K562 (cell line): ENCODE data around the gene METTL8. TPM values are rescaled to one million over a fixed set of nuclear protein-coding genes. Genes with fewer than 3 reads are reported as not detected.

Experiments
- ATAC-seq: fragments of 200-7000 bp; cut with Tn5 transposase; 3 replicates; pipeline ENCODE4 v1.9.1; 2020; ENCODE audit warnings: moderate library complexity
- BruUV-seq: library from RNA; stranded (reverse); fragments of 400-500 nt; replicated peaks from 2 replicates; lab custom pipeline; 2021; lab: Mats Ljungman, UMichigan
- CTCF ChIA-PET: fragments of 300-600 bp; formaldehyde crosslinking; extraction: SDS; loops from one replicate; lab custom pipeline; 2021; ENCODE audit warnings: low intra/inter-chr PET ratio; lab: Yijun Ruan, JAX
- POLR2A ChIA-PET: fragments of 300-600, 350-650 bp; sonication (Branson Sonifier 250); formaldehyde crosslinking; extraction: SDS; loops from one replicate; lab custom pipeline; 2021; ENCODE audit warnings: antibody characterized with exemption, inconsistent platforms; lab: Yijun Ruan, JAX
- DNase-seq, 4 experiments: peaks; one replicate each; pipeline versions ENCODE4 v3.0.0 to v3.0.0-alpha.2; 2011 to 2018; ENCODE audit warnings: low spot score in 3 of 4, mixed read lengths in 3 of 4; ENCODE audit errors: extremely low read depth in 1 of 4
- FAIRE-seq: peaks from 2 replicates; lab custom pipeline; 2011; peaks lifted over from hg19 to GRCh38; lab: Jason Lieb, UNC
- H2AFZ ChIP-seq: 2 replicates; pipeline ENCODE4 v1.6.0; 2011; ENCODE audit warnings: low read depth, low read length, control low read depth, inconsistent platforms
- H3K27ac ChIP-seq: fragments of 200-600 bp; 3 replicates; pipeline ENCODE4 v1.8.0; 2011; ENCODE audit warnings: low read depth, mild to moderate bottlenecking, control low read depth, inconsistent platforms, low read length, moderate library complexity, mixed read lengths; ENCODE audit errors: extremely low read depth
- H3K27me3 ChIP-seq, 2 experiments: fragments of 300-600 bp in 1 of 2; 2 replicates in 1 of 2; 3 replicates in 1 of 2; pipeline versions ENCODE4 v1.6.0 to v1.8.0; 2011; ENCODE audit warnings: inconsistent platforms in 2 of 2, low read length in 2 of 2, mild to moderate bottlenecking in 1 of 2, mixed read lengths in 1 of 2, moderate library complexity in 1 of 2; ENCODE audit not compliant: control insufficient read depth in 2 of 2, insufficient read depth in 2 of 2
- H3K36me3 ChIP-seq: fragments of 300-600 bp; 3 replicates; pipeline ENCODE4 v1.8.0; 2011; ENCODE audit warnings: mild to moderate bottlenecking, low read length, inconsistent platforms; ENCODE audit not compliant: control insufficient read depth, insufficient read depth
- H3K4me1 ChIP-seq, 2 experiments: fragments of 200-600 bp in 1 of 2; replicated peaks in 1 of 2; 2 replicates in 1 of 2; 3 replicates in 1 of 2; pipeline versions ENCODE4 v1.5.1 to v1.8.0; 2011; ENCODE audit warnings: inconsistent platforms in 2 of 2, low read length in 2 of 2, mild to moderate bottlenecking in 1 of 2, mixed read lengths in 1 of 2, moderate library complexity in 1 of 2; ENCODE audit not compliant: control insufficient read depth in 2 of 2, insufficient read depth in 2 of 2
- H3K4me2 ChIP-seq: 2 replicates; pipeline ENCODE4 v1.6.1; 2011; ENCODE audit warnings: low read length, control low read depth, inconsistent platforms, mixed read lengths; ENCODE audit not compliant: insufficient read depth
- H3K4me3 ChIP-seq: fragments of 200-600 bp; sonication (generic), shearing (Covaris generic); 2 replicates; pipeline ENCODE4 v1.5.1; 2016; ENCODE audit warnings: control low read depth, inconsistent platforms
- H3K79me2 ChIP-seq: fragments of 200-600 bp; 3 replicates; pipeline ENCODE4 v1.8.0; 2011; ENCODE audit warnings: low read length, inconsistent platforms; ENCODE audit not compliant: control insufficient read depth, insufficient read depth
- H3K9ac ChIP-seq, 2 experiments: 2 replicates each; pipeline versions ENCODE4 v1.6.0 to v1.6.1; 2011; ENCODE audit warnings: low read depth in 2 of 2, low read length in 2 of 2, control low read depth in 1 of 2, inconsistent platforms in 1 of 2, mild to moderate bottlenecking in 1 of 2, mixed read lengths in 1 of 2; ENCODE audit not compliant: insufficient read depth in 1 of 2
- H3K9me1 ChIP-seq: one replicate; pipeline ENCODE4 v1.6.0; 2011; ENCODE audit warnings: inconsistent platforms, mild to moderate bottlenecking, low read length, moderate library complexity; ENCODE audit not compliant: control insufficient read depth, insufficient read depth
- H3K9me3 ChIP-seq: replicated peaks from 2 replicates; pipeline ENCODE4 v1.5.1; 2011; ENCODE audit warnings: low read depth, low read length, inconsistent platforms; ENCODE audit not compliant: control insufficient read depth, insufficient read depth
- H4K20me1 ChIP-seq: replicated peaks from 2 replicates; pipeline ENCODE4 v1.6.1; 2011; ENCODE audit warnings: low read length, inconsistent platforms, mixed read lengths; ENCODE audit not compliant: control insufficient read depth, insufficient read depth
- CREB1 ChIP-seq, 2 experiments: sonication (generic) in 1 of 2; formaldehyde crosslinking in 1 of 2; IDR thresholded peaks; 2 replicates each; pipeline versions ENCODE4 v1.6.1 to v1.8.0; 2012 to 2022; ENCODE audit warnings: inconsistent platforms in 1 of 2, mild to moderate bottlenecking in 1 of 2, missing genetic modification reagents in 1 of 2, moderate library complexity in 1 of 2
- GABPA ChIP-seq: fragments of 200-800 bp; sonication (Bioruptor generic); conservative IDR thresholded peaks from 2 replicates; pipeline ENCODE4 v1.6.1; 2016; ENCODE audit warnings: low read depth, missing genetic modification characterization, missing compliant biosample characterization
- GATAD2B ChIP-seq: fragments of 450-650 bp; IDR thresholded peaks from 2 replicates; pipeline ENCODE4 v1.6.1; 2017; ENCODE audit warnings: mild to moderate bottlenecking, borderline replicate concordance
- JUNB ChIP-seq: fragments of 450-650 bp; formaldehyde crosslinking; conservative IDR thresholded peaks from 2 replicates; pipeline ENCODE4 v1.4.0; 2020; ENCODE audit warnings: mild to moderate bottlenecking
- POLR2G ChIP-seq: fragments of 200-400 bp; formaldehyde crosslinking; IDR thresholded peaks from 2 replicates; pipeline ENCODE4 v1.6.1; 2017; ENCODE audit warnings: low read depth, mild to moderate bottlenecking, antibody characterized with exemption, low read length, moderate library complexity
- RBM34 ChIP-seq: fragments of 200-400 bp; formaldehyde crosslinking; IDR thresholded peaks from 2 replicates; pipeline ENCODE4 v1.6.1; 2018; ENCODE audit warnings: low read length, borderline replicate concordance; ENCODE audit not compliant: insufficient read depth
- TOE1 ChIP-seq, 2 experiments: fragments of 450-650 bp in 1 of 2; sonication (generic) in 1 of 2; formaldehyde crosslinking in 1 of 2; IDR thresholded peaks; 2 replicates each; pipeline versions ENCODE4 v1.7.1 to v1.8.0; 2016 to 2022; ENCODE audit warnings: borderline replicate concordance in 2 of 2, mild to moderate bottlenecking in 2 of 2, antibody characterized with exemption in 1 of 2, inconsistent platforms in 1 of 2, low read depth in 1 of 2, missing genetic modification reagents in 1 of 2, moderate library complexity in 1 of 2
- TRIM25 ChIP-seq: fragments of 450-650 bp; IDR thresholded peaks from 2 replicates; pipeline ENCODE4 v1.7.0; 2016; ENCODE audit warnings: borderline replicate concordance
- WGBS: fragments of 100-300 bp; shearing (Covaris generic); methylation state at CpG from one replicate; pipeline ENCODE4 v1.1.6; 2016; ENCODE audit warnings: low coverage, mixed read lengths; ENCODE audit not compliant: insufficient coverage; ENCODE audit errors: missing lambda C conversion rate; 5-methylcytosine and 5-hydroxymethylcytosine counted together
- in situ Hi-C: fragments of 300-500 bp; cut with MboI; formaldehyde crosslinking; loops from 4 replicates; pipeline ENCODE4 v1.15.0; 2018; ENCODE audit warnings: inconsistent platforms, mixed read lengths
- intact Hi-C: fragments of 100-400 bp; cut with micrococcal nuclease; formaldehyde crosslinking; loops from 2 replicates; pipeline ENCODE4 v1.14.2; 2022
- polyA plus RNA-seq, 8 experiments: library from polyadenylated mRNA; depleted of rRNA in 4 of 8; stranded (reverse) in 5 of 8; unstranded in 3 of 8; fragments of >200 nt; fragmentation: Nextera tagmentation in 2 of 8; fragmentation: Illumina TruSeq in 1 of 8; extraction: Ambion mirVana in 2 of 8; extraction: Trizol in 1 of 8; gene quantifications; 2 replicates each; pipeline versions ENCODE4 v1.2.1 to v1.2.3, GENCODE V29; 2011 to 2014; ENCODE audit warnings: inconsistent platforms in 1 of 8, missing spikeins in 1 of 8
- total RNA-seq, 7 experiments: library from RNA; depleted of rRNA in 6 of 7; stranded (reverse); fragments of >200 nt in 6 of 7; fragmentation: Illumina TruSeq in 2 of 7; extraction: Trizol in 2 of 7; gene quantifications; 2 replicates each; pipeline versions ENCODE4 v1.2.1 to v1.2.3, GENCODE V29; 2011 to 2021; ENCODE audit warnings: low replicate concordance in 1 of 7

Gene METTL8
- total and polyA plus RNA-seq, 9 of the 15 experiments (the other 6 are each of a cell fraction or from before 2014, with no cell fraction given) = 12.9 to 52.6 (median 33.7) TPM

GRCh38 chr2:171479154-171479814 lies 45.5 kb upstream of the METTL8 start:
- intact Hi-C loops = no loop called here
- Histone ChIP-seq H3K9me3 (no peaks in the 10 kb centered on the region), H3K9ac (no peak overlapping the region), H3K4me2 (no peak overlapping the region), H3K4me1 (no peaks in the 10 kb centered on the region), H2AFZ (no peak overlapping the region), H3K79me2 (no peaks in the 10 kb centered on the region), H3K27ac (no peak overlapping the region), H3K36me3 (peaks cover 87% of the 10 kb centered on the region), H4K20me1 (no peaks in the 10 kb centered on the region), H3K9me1 (no peaks in the 10 kb centered on the region), H3K27me3 (no peaks in the 10 kb centered on the region), H3K4me3 (no peak overlapping the region)
- no peak for TF ChIP-seq GATAD2B
- no peak for TF ChIP-seq TRIM25
- no peak for TF ChIP-seq CREB1 (IDR thresholded peaks at IDR 0.05)
- TF ChIP-seq CREB1 (CRISPR knock-in tag; IDR thresholded peaks at IDR 0.05) = no peak
- TF ChIP-seq POLR2G = no peak
- TF ChIP-seq GABPA (tag) = no peak
- no peak for TF ChIP-seq JUNB (CRISPR knock-in tag)
- TF ChIP-seq RBM34 = no peak
- TF ChIP-seq TOE1 (IDR thresholded peaks at IDR 0.05; ENCODE audit: borderline replicate concordance) = no peak
- TF ChIP-seq TOE1 (CRISPR knock-in tag; IDR thresholded peaks at IDR 0.05; ENCODE audit: borderline replicate concordance, low read depth) = no peak
- ChIA-PET POLR2A (interaction anchor here (0.9 to 1.0 kb wide), 2 partner anchors 15 to 45 kb away, joined by 3 read pairs; partner anchors contain the start of genes DCAF17 and METTL8), CTCF (no interaction called here)
- 79% methylated on average over 3 of the region's 3 CpGs for WGBS
- in situ Hi-C loops = no loop called here
- no peak for DNase-seq
- no peak for FAIRE-seq
- BruUV-seq = no TSS peak
- no peak for ATAC-seq
